ENCODE data around the gene SCN10A.
A peak's percentile ranks its signal among the peaks of the same experiment; 100 is the strongest.

Gene SCN10A

GRCh38 chr3:38649500-38650247 is 166.3 kb downstream of the SCN10A start, which contains the start of gene SCN5A:
TSS of gene SCN5A (minus strand) at chr3:38649687. CDS start at chr3:38633307, 16,380 bp downstream.
- peak; percentile 60 for DNase-seq

GRCh38 chr3:38648659-38649499 is 167.1 kb downstream of the SCN10A start:
- peak; percentile 36 for DNase-seq

- DNase-seq: no peak
These were observed 167.9 kb downstream of the SCN10A start for GRCh38 chr3:38648024-38648658.

GRCh38 chr3:38647217-38647970 is 168.6 kb downstream of the SCN10A start:
- DNase-seq: no peak

Data from NCI-H69 (cell line).